Endothelial cell of umbilical vein (primary cell): ENCODE measurements around the gene ADGB. TPM values are rescaled to one million over a fixed set of nuclear protein-coding genes. Genes with fewer than 3 reads are reported as not detected.

Experiments
- BruUV-seq: library from RNA; stranded (reverse); fragments of 400-500 nt; replicated peaks from 2 replicates; lab custom pipeline; 2021; lab: Mats Ljungman, UMichigan
- CTCF ChIA-PET: fragments of 300-600, 350-600 bp; sonication (Branson Sonifier 250); formaldehyde crosslinking; loops from one replicate; lab custom pipeline; 2021; ENCODE audit warnings: antibody characterized with exemption, inconsistent platforms; lab: Charles Lee
- POLR2A ChIA-PET: fragments of 300-600, 350-600 bp; sonication (Branson Sonifier 250); formaldehyde crosslinking; loops from one replicate; lab custom pipeline; 2021; ENCODE audit warnings: antibody characterized with exemption, inconsistent platforms; lab: Charles Lee
- DNase-seq: peaks from one replicate; pipeline ENCODE4 v3.0.0-alpha.2; 2011; ENCODE audit warnings: low read depth, low spot score
- FAIRE-seq: peaks from 2 replicates; lab custom pipeline; 2011; peaks lifted over from hg19 to GRCh38; lab: Jason Lieb, UNC
- H2AFZ ChIP-seq: 2 replicates; pipeline ENCODE4 v1.6.0; 2012; ENCODE audit warnings: low read depth, low read length, control low read depth, inconsistent platforms
- H3K27ac ChIP-seq: 2 replicates; pipeline ENCODE4 v1.5.1; 2011; ENCODE audit warnings: low read depth, mild to moderate bottlenecking, control low read depth, low read length, moderate library complexity; ENCODE audit not compliant: insufficient read depth
- H3K27me3 ChIP-seq, 2 experiments: 2 replicates each; pipeline versions ENCODE4 v1.6.0 to v1.6.1; 2011; ENCODE audit warnings: low read length in 2 of 2, mixed read lengths in 1 of 2; ENCODE audit not compliant: control insufficient read depth in 2 of 2, insufficient read depth in 2 of 2
- H3K36me3 ChIP-seq, 2 experiments: 2 replicates in 1 of 2; 3 replicates in 1 of 2; pipeline ENCODE4 v1.5.1; 2011; ENCODE audit warnings: low read length in 2 of 2, mild to moderate bottlenecking in 1 of 2, moderate library complexity in 1 of 2; ENCODE audit not compliant: control insufficient read depth in 2 of 2, insufficient read depth in 2 of 2; ENCODE audit errors: extremely low read depth in 1 of 2
- H3K4me1 ChIP-seq: 3 replicates; pipeline ENCODE4 v1.5.1; 2011; ENCODE audit warnings: mild to moderate bottlenecking, low read length; ENCODE audit not compliant: control insufficient read depth, insufficient read depth; ENCODE audit errors: extremely low read depth
- H3K4me2 ChIP-seq: 2 replicates; pipeline ENCODE4 v1.6.1; 2011; ENCODE audit warnings: low read length, control low read depth, mixed read lengths; ENCODE audit not compliant: insufficient read depth
- H3K4me3 ChIP-seq, 3 experiments: fragments of 200-600 bp in 1 of 3; sonication (generic), shearing (Covaris generic) in 1 of 3; replicated peaks in 1 of 3; 2 replicates each; pipeline ENCODE4 v1.5.1; 2011 to 2016; ENCODE audit warnings: control low read depth in 3 of 3, low read length in 3 of 3, mild to moderate bottlenecking in 2 of 3, inconsistent platforms in 1 of 3, low read depth in 1 of 3, moderate library complexity in 1 of 3; ENCODE audit not compliant: insufficient read depth in 1 of 3
- H3K79me2 ChIP-seq: 2 replicates; pipeline ENCODE4 v1.6.0; 2012; ENCODE audit warnings: low read length, inconsistent platforms; ENCODE audit not compliant: control insufficient read depth, insufficient read depth
- H3K9ac ChIP-seq: replicated peaks from 2 replicates; pipeline ENCODE3; 2011; ENCODE audit warnings: low read length, control low read depth; ENCODE audit not compliant: insufficient read depth; ENCODE audit errors: extremely low read depth
- H3K9me1 ChIP-seq: replicated peaks from 3 replicates; pipeline ENCODE4 v1.6.0; 2011; ENCODE audit warnings: mild to moderate bottlenecking, low read length; ENCODE audit not compliant: control insufficient read depth, insufficient read depth; ENCODE audit errors: extremely low read depth
- H3K9me3 ChIP-seq: replicated peaks from 2 replicates; pipeline ENCODE4 v1.5.1; 2012; ENCODE audit warnings: low read length, inconsistent platforms; ENCODE audit not compliant: control insufficient read depth, insufficient read depth
- H4K20me1 ChIP-seq: replicated peaks from 2 replicates; pipeline ENCODE3; 2011; ENCODE audit warnings: mild to moderate bottlenecking, low read length; ENCODE audit not compliant: control insufficient read depth, insufficient read depth; ENCODE audit errors: extremely low read depth
- EZH2 ChIP-seq: IDR thresholded peaks from 2 replicates; pipeline ENCODE4 v1.6.1; 2012; ENCODE audit warnings: borderline replicate concordance, low read depth, mild to moderate bottlenecking, moderate library complexity, low read length, inconsistent platforms; ENCODE audit not compliant: severe bottlenecking
- FOS ChIP-seq: IDR thresholded peaks from 2 replicates; pipeline ENCODE4 v1.6.1; 2011; ENCODE audit warnings: mild to moderate bottlenecking, low read length, moderate library complexity, borderline replicate concordance; ENCODE audit not compliant: insufficient read depth
- JUN ChIP-seq: IDR thresholded peaks from 2 replicates; pipeline ENCODE4 v1.6.1; 2011; ENCODE audit warnings: borderline replicate concordance, low read depth; ENCODE audit not compliant: insufficient read length, insufficient read depth
- MAX ChIP-seq: IDR thresholded peaks from 2 replicates; pipeline ENCODE4 v1.6.1; 2011; ENCODE audit not compliant: insufficient read depth, insufficient read length
- MYC ChIP-seq: IDR thresholded peaks from one replicate; pipeline ENCODE4 v1.6.1; 2011; ENCODE audit warnings: mild to moderate bottlenecking, low read depth, low read length
- dilution Hi-C: fragments of 300-500 bp; cut with MboI; formaldehyde crosslinking; loops from one replicate; pipeline ENCODE4 v1.15.0; 2019; ENCODE audit warnings: low sequenced_read_pairs; ENCODE audit not compliant: extremely low pct_ligation_motif_present
- intact Hi-C: fragments of 100-400 bp; cut with micrococcal nuclease; formaldehyde crosslinking; loops from one replicate; pipeline ENCODE4 v1.10.0; 2022
- polyA plus RNA-seq, 4 experiments: library from polyadenylated mRNA; depleted of rRNA in 3 of 4; stranded (reverse) in 3 of 4; unstranded in 1 of 4; fragments of >200 nt; gene quantifications; 2 replicates each; pipeline versions ENCODE4 v1.2.1 to v1.2.3, GENCODE V29; 2011 to 2012; ENCODE audit warnings: missing spikeins in 1 of 4
- total RNA-seq: library from RNA; stranded (reverse); gene quantifications from 2 replicates; pipeline ENCODE4 v1.2.3, GENCODE V29; 2021
- TF ChIP-seq, protein P1 (sequence below), 2 donors: IDR thresholded peaks; 1 replicate in 1 of 2; 2 replicates in 1 of 2; pipeline ENCODE4 v1.5.1; 2011; ENCODE audit warnings: low read length in 2 of 2, mild to moderate bottlenecking in 2 of 2, moderate library complexity in 2 of 2, control low read depth in 1 of 2, inconsistent platforms in 1 of 2, low read depth in 1 of 2; ENCODE audit not compliant: insufficient read depth in 1 of 2; ENCODE audit errors: extremely low read depth in 1 of 2

Gene ADGB
- total and polyA plus RNA-seq, 2 donors (not counting 3 experiments of a cell fraction or from before 2014, with no cell fraction given) = not detected

DNA sequence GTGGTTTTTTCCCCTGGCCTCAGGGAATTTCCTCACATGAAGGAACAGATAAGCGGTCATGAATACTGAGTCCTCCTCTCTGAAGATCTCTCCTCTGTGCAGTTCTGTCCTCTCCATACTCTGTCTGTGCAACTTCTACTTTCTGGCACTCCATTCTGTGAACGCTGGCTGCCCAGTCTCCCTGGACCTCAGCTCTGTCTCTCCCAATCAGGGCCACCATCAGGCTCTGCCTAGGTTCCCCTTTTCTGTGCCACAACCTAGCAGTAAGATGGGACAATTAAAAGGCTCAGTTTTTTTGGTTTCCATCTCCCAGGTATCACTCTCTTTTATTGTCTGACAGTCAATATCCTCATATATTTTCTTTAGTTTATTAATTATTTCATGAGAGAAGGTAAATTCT, 4.8 kb upstream of the ADGB start:
- H3K9ac ChIP-seq = no peak overlapping the region
- POLR2A ChIA-PET = no interaction called here
- peaks cover 2 to 4% of the 10 kb centered on the region in 2 experiments for H3K27me3 ChIP-seq
- no peak overlapping the region for H3K27ac ChIP-seq
- FAIRE-seq (no peak), DNase-seq (no peak)
- no peak for TF ChIP-seq EZH2
- TF ChIP-seq FOS = no peak
- TF ChIP-seq MAX = no peak
- no peak for TF ChIP-seq MYC
- TF ChIP-seq, protein P1, sequence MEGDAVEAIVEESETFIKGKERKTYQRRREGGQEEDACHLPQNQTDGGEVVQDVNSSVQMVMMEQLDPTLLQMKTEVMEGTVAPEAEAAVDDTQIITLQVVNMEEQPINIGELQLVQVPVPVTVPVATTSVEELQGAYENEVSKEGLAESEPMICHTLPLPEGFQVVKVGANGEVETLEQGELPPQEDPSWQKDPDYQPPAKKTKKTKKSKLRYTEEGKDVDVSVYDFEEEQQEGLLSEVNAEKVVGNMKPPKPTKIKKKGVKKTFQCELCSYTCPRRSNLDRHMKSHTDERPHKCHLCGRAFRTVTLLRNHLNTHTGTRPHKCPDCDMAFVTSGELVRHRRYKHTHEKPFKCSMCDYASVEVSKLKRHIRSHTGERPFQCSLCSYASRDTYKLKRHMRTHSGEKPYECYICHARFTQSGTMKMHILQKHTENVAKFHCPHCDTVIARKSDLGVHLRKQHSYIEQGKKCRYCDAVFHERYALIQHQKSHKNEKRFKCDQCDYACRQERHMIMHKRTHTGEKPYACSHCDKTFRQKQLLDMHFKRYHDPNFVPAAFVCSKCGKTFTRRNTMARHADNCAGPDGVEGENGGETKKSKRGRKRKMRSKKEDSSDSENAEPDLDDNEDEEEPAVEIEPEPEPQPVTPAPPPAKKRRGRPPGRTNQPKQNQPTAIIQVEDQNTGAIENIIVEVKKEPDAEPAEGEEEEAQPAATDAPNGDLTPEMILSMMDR (IDR thresholded peaks at IDR 0.05; ENCODE audit: extremely low read depth in 1 of 2, insufficient read depth in 1 of 2, low read depth in 1 of 2, low read length in 2 of 2) = no peak
- no peak for TF ChIP-seq JUN
- H3K4me3 ChIP-seq = no peak overlapping the region
- H3K9me1 ChIP-seq = no peaks in the 10 kb centered on the region
- no peak overlapping the region for H2AFZ ChIP-seq
- no peak overlapping the region for H3K4me2 ChIP-seq
- intact Hi-C loops (no loop called here), dilution Hi-C loops (no loop called here)
- no TSS peak for BruUV-seq
- H3K79me2 ChIP-seq = no peaks in the 10 kb centered on the region
- H3K9me3 ChIP-seq = no peaks in the 10 kb centered on the region
- H3K36me3 ChIP-seq = no peaks in the 10 kb centered on the region
- H4K20me1 ChIP-seq = no peaks in the 10 kb centered on the region
- CTCF ChIA-PET = interaction anchor here (0.7 to 0.8 kb wide), 2 partner anchors 7 to 58 kb away, joined by 3 read pairs; no protein-coding TSS in a partner anchor
- no peaks in the 10 kb centered on the region for H3K4me1 ChIP-seq
